ENCODE measurements around the gene DPP3.

Gene DPP3

GRCh38 chr11:66494458-66494857 is 14.2 kb downstream of the DPP3 start:
- Histone ChIP-seq H2BK120ac (ENCODE audit: insufficient read depth, low read length, poor library complexity) (no peak overlapping the region), H2BK5ac (ENCODE audit: low read depth, low read length, poor library complexity) (no peak overlapping the region), H4K91ac (ENCODE audit: low read depth, low read length) (no peak overlapping the region), H3K4ac (ENCODE audit: low read depth, low read length) (no peak overlapping the region), H3K36me3 (ENCODE audit: control insufficient read depth in 1 of 2, insufficient read depth in 2 of 2, low read length in 2 of 2) (peaks cover 54 to 55% of the 10 kb centered on the region in 2 experiments), H3K4me1 (ENCODE audit: control insufficient read depth in 1 of 2, insufficient read depth in 2 of 2, low read length in 2 of 2) (no peaks in the 10 kb centered on the region), H3K79me2 (ENCODE audit: control insufficient read depth, insufficient read depth, low read length, poor library complexity) (no peaks in the 10 kb centered on the region), H3K4me3 (ENCODE audit: low read depth, low read length) (no peak overlapping the region), H4K12ac (ENCODE audit: low read depth, low read length) (no peak overlapping the region), H3K9ac (ENCODE audit: low read length) (no peak overlapping the region), H3K9me3 (ENCODE audit: insufficient read depth, low read depth, low read length) (no peaks in the 10 kb centered on the region), H2AK5ac (ENCODE audit: low read length) (no peak overlapping the region), H2BK12ac (ENCODE audit: low read length) (no peak overlapping the region), H3K79me1 (ENCODE audit: low read length) (no peaks in the 10 kb centered on the region), H3K14ac (ENCODE audit: low read length) (no peak overlapping the region), H2AFZ (ENCODE audit: insufficient read depth, low read length, poor library complexity) (no peak overlapping the region), H3K4me2 (ENCODE audit: low read length) (no peak overlapping the region), H3K18ac (ENCODE audit: low read length) (no peak overlapping the region), H3K27me3 (ENCODE audit: insufficient read depth, low read length) (no peaks in the 10 kb centered on the region), H3K27ac (ENCODE audit: low read depth, low read length) (no peak overlapping the region), H3K23ac (ENCODE audit: low read length) (no peak overlapping the region), H4K8ac (ENCODE audit: low read depth, low read length) (no peak overlapping the region)
- no peak for DNase-seq
- WGBS (ENCODE audit: extremely low coverage, insufficient coverage, insufficient read length), result no CpG with 5 or more reads among the region's 7 CpGs

DNA sequence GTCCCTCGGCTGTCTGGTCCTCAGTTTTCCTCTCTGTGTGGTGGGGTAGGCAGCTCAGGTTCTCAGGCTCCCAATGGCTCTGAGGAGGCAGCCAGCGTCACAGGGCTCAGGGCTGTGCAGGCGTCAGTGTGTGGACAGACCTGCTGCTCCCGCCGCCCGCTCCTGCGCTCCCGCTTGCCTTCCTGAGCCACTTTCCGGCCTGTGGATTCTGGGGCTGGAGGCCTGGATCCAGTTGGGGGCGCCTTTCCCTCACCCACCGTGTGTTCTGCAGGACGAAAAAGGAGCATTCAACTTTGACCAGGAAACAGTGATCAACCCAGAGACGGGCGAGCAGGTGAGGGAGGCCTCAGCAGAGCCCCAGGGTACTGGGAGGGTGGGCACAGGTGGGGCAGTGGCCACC is 14.7 kb downstream of the DPP3 start:
- H3K18ac ChIP-seq (ENCODE audit: low read length), result no peak overlapping the region
- H3K23ac ChIP-seq (ENCODE audit: low read length), result no peak overlapping the region
- H3K4ac ChIP-seq (ENCODE audit: low read depth, low read length), result no peak overlapping the region
- no CpG with 5 or more reads among the region's 14 CpGs for WGBS (ENCODE audit: extremely low coverage, insufficient coverage, insufficient read length)
- no peak overlapping the region for H2BK12ac ChIP-seq (ENCODE audit: low read length)
- H2AK5ac ChIP-seq (ENCODE audit: low read length), result no peak overlapping the region
- H4K8ac ChIP-seq (ENCODE audit: low read depth, low read length), result no peak overlapping the region
- no peak overlapping the region for H3K27ac ChIP-seq (ENCODE audit: low read depth, low read length)
- no peak overlapping the region for H3K4me3 ChIP-seq (ENCODE audit: low read depth, low read length)
- no peak overlapping the region for H3K9ac ChIP-seq (ENCODE audit: low read length)
- no peaks in the 10 kb centered on the region for H3K27me3 ChIP-seq (ENCODE audit: insufficient read depth, low read length)
- no peak for DNase-seq
- H3K4me1 ChIP-seq (ENCODE audit: control insufficient read depth in 1 of 2, insufficient read depth in 2 of 2, low read length in 2 of 2), result no peaks in the 10 kb centered on the region
- H3K79me1 ChIP-seq (ENCODE audit: low read length), result no peaks in the 10 kb centered on the region
- no peaks in the 10 kb centered on the region for H3K79me2 ChIP-seq (ENCODE audit: control insufficient read depth, insufficient read depth, low read length, poor library complexity)
- no peak overlapping the region for H3K14ac ChIP-seq (ENCODE audit: low read length)
- H2BK5ac ChIP-seq (ENCODE audit: low read depth, low read length, poor library complexity), result no peak overlapping the region
- H3K36me3 ChIP-seq (ENCODE audit: control insufficient read depth in 1 of 2, insufficient read depth in 2 of 2, low read length in 2 of 2), result peaks cover 51% of the 10 kb centered on the region in 2 experiments
- H4K12ac ChIP-seq (ENCODE audit: low read depth, low read length), result no peak overlapping the region
- H2AFZ ChIP-seq (ENCODE audit: insufficient read depth, low read length, poor library complexity), result no peak overlapping the region
- no peak overlapping the region for H2BK120ac ChIP-seq (ENCODE audit: insufficient read depth, low read length, poor library complexity)
- no peak overlapping the region for H3K4me2 ChIP-seq (ENCODE audit: low read length)
- H3K9me3 ChIP-seq (ENCODE audit: insufficient read depth, low read depth, low read length), result no peaks in the 10 kb centered on the region
- no peak overlapping the region for H4K91ac ChIP-seq (ENCODE audit: low read depth, low read length)

- WGBS (ENCODE audit: extremely low coverage, insufficient coverage, insufficient read length), result no CpG with 5 or more reads among the region's 17 CpGs
- no peak overlapping the region for H3K14ac ChIP-seq (ENCODE audit: low read length)
- H4K91ac ChIP-seq (ENCODE audit: low read depth, low read length), result no peak overlapping the region
- H3K4me3 ChIP-seq (ENCODE audit: low read depth, low read length), result no peak overlapping the region
- no peak overlapping the region for H3K4me2 ChIP-seq (ENCODE audit: low read length)
- H2BK5ac ChIP-seq (ENCODE audit: low read depth, low read length, poor library complexity), result no peak overlapping the region
- H3K36me3 ChIP-seq (ENCODE audit: control insufficient read depth in 1 of 2, insufficient read depth in 2 of 2, low read length in 2 of 2), result peaks cover 51 to 53% of the 10 kb centered on the region in 2 experiments
- no peak overlapping the region for H3K23ac ChIP-seq (ENCODE audit: low read length)
- H4K8ac ChIP-seq (ENCODE audit: low read depth, low read length), result no peak overlapping the region
- H4K12ac ChIP-seq (ENCODE audit: low read depth, low read length), result no peak overlapping the region
- H3K27ac ChIP-seq (ENCODE audit: low read depth, low read length), result no peak overlapping the region
- H2AK5ac ChIP-seq (ENCODE audit: low read length), result no peak overlapping the region
- H2BK12ac ChIP-seq (ENCODE audit: low read length), result no peak overlapping the region
- H3K79me2 ChIP-seq (ENCODE audit: control insufficient read depth, insufficient read depth, low read length, poor library complexity), result no peaks in the 10 kb centered on the region
- DNase-seq, result peak in 1 of 2 donors; percentile 13
- no peaks in the 10 kb centered on the region for H3K27me3 ChIP-seq (ENCODE audit: insufficient read depth, low read length)
- H3K18ac ChIP-seq (ENCODE audit: low read length), result no peak overlapping the region
- no peak overlapping the region for H2AFZ ChIP-seq (ENCODE audit: insufficient read depth, low read length, poor library complexity)
- H3K79me1 ChIP-seq (ENCODE audit: low read length), result no peaks in the 10 kb centered on the region
- H3K9me3 ChIP-seq (ENCODE audit: insufficient read depth, low read depth, low read length), result no peaks in the 10 kb centered on the region
- no peak overlapping the region for H3K4ac ChIP-seq (ENCODE audit: low read depth, low read length)
- no peak overlapping the region for H3K9ac ChIP-seq (ENCODE audit: low read length)
- no peak overlapping the region for H2BK120ac ChIP-seq (ENCODE audit: insufficient read depth, low read length, poor library complexity)
- no peaks in the 10 kb centered on the region for H3K4me1 ChIP-seq (ENCODE audit: control insufficient read depth in 1 of 2, insufficient read depth in 2 of 2, low read length in 2 of 2)
These were observed 15.2 kb downstream of the DPP3 start for GRCh38 chr11:66495401-66495854.

GRCh38 chr11:66497206-66497605 is 17.0 kb downstream of the DPP3 start:
- Histone ChIP-seq H3K27ac (ENCODE audit: low read depth, low read length) (no peak overlapping the region), H2BK5ac (ENCODE audit: low read depth, low read length, poor library complexity) (no peak overlapping the region), H2AFZ (ENCODE audit: insufficient read depth, low read length, poor library complexity) (no peak overlapping the region), H4K12ac (ENCODE audit: low read depth, low read length) (no peak overlapping the region), H4K8ac (ENCODE audit: low read depth, low read length) (no peak overlapping the region), H3K36me3 (ENCODE audit: control insufficient read depth in 1 of 2, insufficient read depth in 2 of 2, low read length in 2 of 2) (peaks cover 42 to 50% of the 10 kb centered on the region in 2 experiments), H2AK5ac (ENCODE audit: low read length) (no peak overlapping the region), H3K23ac (ENCODE audit: low read length) (no peak overlapping the region), H3K4me2 (ENCODE audit: low read length) (no peak overlapping the region), H3K79me1 (ENCODE audit: low read length) (no peaks in the 10 kb centered on the region), H3K4me1 (ENCODE audit: control insufficient read depth in 1 of 2, insufficient read depth in 2 of 2, low read length in 2 of 2) (no peaks in the 10 kb centered on the region), H3K18ac (ENCODE audit: low read length) (no peak overlapping the region), H3K9me3 (ENCODE audit: insufficient read depth, low read depth, low read length) (no peaks in the 10 kb centered on the region), H3K27me3 (ENCODE audit: insufficient read depth, low read length) (no peaks in the 10 kb centered on the region), H3K79me2 (ENCODE audit: control insufficient read depth, insufficient read depth, low read length, poor library complexity) (no peaks in the 10 kb centered on the region), H3K14ac (ENCODE audit: low read length) (no peak overlapping the region), H3K4ac (ENCODE audit: low read depth, low read length) (no peak overlapping the region), H3K4me3 (ENCODE audit: low read depth, low read length) (no peak overlapping the region), H4K91ac (ENCODE audit: low read depth, low read length) (no peak overlapping the region), H3K9ac (ENCODE audit: low read length) (no peak overlapping the region), H2BK120ac (ENCODE audit: insufficient read depth, low read length, poor library complexity) (no peak overlapping the region), H2BK12ac (ENCODE audit: low read length) (no peak overlapping the region)
- WGBS (ENCODE audit: extremely low coverage, insufficient coverage, insufficient read length), result no CpG with 5 or more reads among the region's 16 CpGs
- no peak for DNase-seq
